GM12892 (cell line): Measurements from ENCODE around the gene MYO1D.

Source experiments
- POLR2A ChIP-seq: IDR thresholded peaks from 2 replicates; pipeline ENCODE4 v1.6.1; 2011; ENCODE audit warnings: low read depth, low read length, control low read depth
- POLR2AphosphoS5 ChIP-seq: IDR thresholded peaks from 2 replicates; pipeline ENCODE4 v1.6.1; 2011; ENCODE audit warnings: low read depth, low read length, control low read depth
- TAF1 ChIP-seq: IDR thresholded peaks from 2 replicates; pipeline ENCODE4 v1.6.1; 2011; ENCODE audit warnings: low read depth, mild to moderate bottlenecking, control low read depth, low read length, borderline replicate concordance

GRCh38 chr17:32569171-32570080 lies 307.5 kb downstream of the MYO1D start:
- TF ChIP-seq POLR2AphosphoS5: peak; percentile 67
- no peak for TF ChIP-seq TAF1
- peak; percentile 43; the same call in 1 of the 2 replicates for TF ChIP-seq POLR2A
